Naive thymus-derived CD8-positive, alpha-beta T cell (primary cell): ENCODE data around the gene LNX1. TPM values are rescaled to one million over a fixed set of nuclear protein-coding genes. Genes with fewer than 3 reads are reported as not detected.

Experiments
- ATAC-seq, 2 donors: fragments of 150-1000 bp; cut with Tn5 transposase in 1 of 2; sonication (Bioruptor Pico), chemical (Tn5 transposase) in 1 of 2; 1 replicate in 1 of 2; 2 replicates in 1 of 2; pipeline ENCODE4 v1.10.0; 2021; ENCODE audit warnings: mild to moderate bottlenecking in 2 of 2, moderate library complexity in 2 of 2
- POLR2A ChIA-PET: fragments of 350-600 bp; sonication (Branson Sonifier 250); formaldehyde crosslinking; loops from one replicate; lab custom pipeline; 2021; ENCODE audit warnings: antibody characterized with exemption; lab: Charles Lee
- DNase-seq, 10 donors: peaks; one replicate each; pipeline versions ENCODE4 v3.0.0 to v3.0.0-alpha.2; 2020 to 2022
- H3K27ac Mint-ChIP-seq, 10 donors: one replicate each; pipeline ENCODE4 v1.8.0; 2020 to 2022; ENCODE audit warnings: mild to moderate bottlenecking in 10 of 10, mixed read lengths in 10 of 10, moderate library complexity in 4 of 10, inconsistent platforms in 1 of 10
- H3K27me3 Mint-ChIP-seq, 5 donors: one replicate each; pipeline ENCODE4 v1.8.0; 2021 to 2022; ENCODE audit warnings: mixed read lengths in 5 of 5
- H3K36me3 Mint-ChIP-seq, 3 donors: one replicate each; pipeline ENCODE4 v1.8.0; 2020 to 2022; ENCODE audit warnings: mixed read lengths in 3 of 3, mild to moderate bottlenecking in 2 of 3, inconsistent platforms in 1 of 3
- H3K4me1 Mint-ChIP-seq, 4 donors: one replicate each; pipeline ENCODE4 v1.8.0; 2021 to 2022; ENCODE audit warnings: mixed read lengths in 4 of 4
- H3K4me3 Mint-ChIP-seq, 10 donors: one replicate each; pipeline ENCODE4 v1.8.0; 2020 to 2022; ENCODE audit warnings: mild to moderate bottlenecking in 10 of 10, mixed read lengths in 10 of 10, moderate library complexity in 6 of 10, inconsistent platforms in 1 of 10
- H3K9me3 Mint-ChIP-seq, 9 donors: one replicate each; pipeline ENCODE4 v1.8.0; 2020 to 2022; ENCODE audit warnings: mixed read lengths in 9 of 9, mild to moderate bottlenecking in 3 of 9, inconsistent platforms in 1 of 9, moderate library complexity in 1 of 9
- polyA plus RNA-seq, 3 donors: library from polyadenylated mRNA; unstranded; fragments of 300-500 nt; fragmentation: Illumina TruSeq; gene quantifications; one replicate each; pipeline ENCODE4 v1.2.3, GENCODE V29; 2021
- total RNA-seq, 8 experiments: library from RNA in 2 of 8; stranded (reverse) in 2 of 8; gene quantifications; one replicate each; pipeline ENCODE4 v1.2.3 and lab custom pipeline; 2021 to 2026

Gene LNX1
- total and polyA plus RNA-seq, 5 experiments from 2014 or later = 0.32 to 0.52 (median 0.43) TPM; not detected in 2

DNA sequence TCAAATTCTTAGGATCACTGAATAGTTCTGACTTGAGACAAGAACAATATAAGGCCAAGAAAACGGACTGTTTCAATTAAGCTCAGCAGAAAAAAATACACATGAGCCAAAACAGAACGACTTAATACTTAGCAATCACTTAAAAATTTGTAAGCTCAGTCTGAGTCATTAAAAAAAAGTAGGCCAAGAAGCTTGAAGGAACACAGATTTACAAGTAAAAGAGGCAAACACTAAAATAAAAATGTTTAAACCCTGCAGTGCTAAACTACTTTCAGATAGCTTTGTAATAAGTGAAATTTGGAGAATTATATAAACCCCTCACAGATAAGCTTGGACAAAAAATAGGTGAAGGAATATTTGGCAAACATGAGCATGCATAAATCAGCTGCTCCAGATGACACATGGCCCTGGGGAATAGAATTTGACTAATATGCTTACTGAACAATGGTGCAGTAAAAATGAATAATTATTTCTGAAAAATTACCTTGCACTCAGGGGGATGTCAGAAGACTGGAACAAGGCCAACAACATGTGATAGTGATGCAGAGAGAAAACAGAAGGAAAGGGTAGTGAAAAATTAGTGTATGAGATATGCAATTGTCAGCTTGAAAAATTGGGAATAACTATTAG is 49.6 kb downstream of the LNX1 start:
- H3K9me3 Mint-ChIP-seq = no peaks in the 10 kb centered on the region
- H3K4me1 Mint-ChIP-seq = peaks cover 0 to 1% (median 0%) of the 10 kb centered on the region in 4 donors
- no peaks in the 10 kb centered on the region for H3K36me3 Mint-ChIP-seq
- DNase-seq (no peak), ATAC-seq (no peak)
- no peak overlapping the region for H3K27ac Mint-ChIP-seq
- H3K4me3 Mint-ChIP-seq = no peak overlapping the region
- H3K27me3 Mint-ChIP-seq = peaks cover 9 to 16% (median 12%) of the 10 kb centered on the region in 5 donors
- POLR2A ChIA-PET = no interaction called here

DNA sequence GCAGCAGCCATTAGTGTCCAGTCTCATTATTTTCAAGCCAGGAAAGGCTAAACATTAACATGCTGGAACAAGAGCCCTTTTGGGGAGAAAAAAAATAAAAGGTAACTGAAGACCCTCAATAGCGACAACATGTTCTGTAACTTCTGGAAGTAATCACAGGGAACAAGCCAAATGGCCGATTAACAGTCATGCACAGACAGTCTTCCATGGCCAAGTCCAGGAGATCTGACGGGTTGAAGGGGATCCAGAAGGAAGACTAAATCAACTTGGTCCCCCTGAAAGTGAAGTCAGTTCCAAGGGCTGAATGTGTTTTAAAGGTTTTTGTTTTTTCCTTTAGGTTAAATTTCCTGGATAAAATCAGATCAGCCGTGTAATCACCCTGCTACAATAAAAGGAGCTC is 52.5 kb downstream of the LNX1 start:
- DNase-seq = no peak
- Mint-ChIP-seq H3K4me3 (no peak overlapping the region), H3K9me3 (no peaks in the 10 kb centered on the region), H3K27me3 (peaks cover 10 to 24% (median 14%) of the 10 kb centered on the region in 5 donors), H3K27ac (no peak overlapping the region), H3K4me1 (peaks cover 0 to 2% (median 0%) of the 10 kb centered on the region in 4 donors), H3K36me3 (no peaks in the 10 kb centered on the region)
- POLR2A ChIA-PET = no interaction called here
- no peak for ATAC-seq

DNA sequence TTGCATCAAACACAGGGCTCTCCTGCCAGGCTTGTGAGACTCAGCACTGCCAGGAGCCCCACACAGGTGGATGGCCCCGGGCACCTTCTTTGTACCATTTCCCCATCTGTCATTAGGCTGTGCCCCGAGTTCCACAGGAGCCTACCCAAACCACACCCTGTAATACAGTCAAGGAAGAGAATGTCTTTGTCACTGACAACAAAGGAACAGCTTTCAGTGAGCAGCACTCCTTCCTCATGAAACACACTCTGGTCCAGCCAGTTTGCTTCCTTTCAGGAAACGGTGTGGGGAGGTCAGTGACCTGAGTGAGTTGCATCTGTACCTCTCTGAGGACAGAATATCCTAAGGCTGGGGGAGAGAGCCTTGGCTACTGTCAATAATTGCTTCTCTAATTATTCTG is 53.7 kb downstream of the LNX1 start:
- H3K9me3 Mint-ChIP-seq = no peaks in the 10 kb centered on the region
- H3K36me3 Mint-ChIP-seq = no peaks in the 10 kb centered on the region
- ATAC-seq (no peak), DNase-seq (no peak)
- no peak overlapping the region for H3K4me3 Mint-ChIP-seq
- peaks cover 0 to 2% (median 0%) of the 10 kb centered on the region in 4 donors for H3K4me1 Mint-ChIP-seq
- H3K27me3 Mint-ChIP-seq = peaks cover 8 to 24% (median 14%) of the 10 kb centered on the region in 5 donors
- H3K27ac Mint-ChIP-seq = no peak overlapping the region
- POLR2A ChIA-PET = no interaction called here

DNA sequence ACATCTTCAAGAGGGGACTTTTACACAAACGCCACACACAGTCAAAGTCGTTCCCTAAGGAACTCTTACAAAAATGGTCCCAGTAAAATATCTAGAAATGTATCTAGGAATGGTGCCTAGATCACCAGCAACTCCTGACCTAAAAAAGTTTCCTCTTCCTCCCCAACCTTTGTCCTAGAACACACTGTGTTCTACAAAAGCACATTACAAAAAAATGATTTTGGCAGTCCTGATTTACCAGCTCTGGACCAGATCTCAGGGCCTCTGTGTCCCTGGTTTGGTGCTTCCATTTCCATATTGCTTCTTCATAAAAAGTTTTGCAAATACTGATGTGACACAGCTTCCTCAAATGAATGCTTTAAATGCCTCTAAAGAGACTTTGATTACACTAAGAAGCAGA is 55.0 kb downstream of the LNX1 start:
- Mint-ChIP-seq H3K9me3 (no peaks in the 10 kb centered on the region), H3K27ac (no peak overlapping the region), H3K4me1 (peaks cover 0 to 2% (median 0%) of the 10 kb centered on the region in 4 donors), H3K36me3 (no peaks in the 10 kb centered on the region), H3K4me3 (no peak overlapping the region), H3K27me3 (peaks cover 2 to 24% (median 14%) of the 10 kb centered on the region in 5 donors)
- ATAC-seq (no peak), DNase-seq (no peak)
- POLR2A ChIA-PET = no interaction called here

DNA sequence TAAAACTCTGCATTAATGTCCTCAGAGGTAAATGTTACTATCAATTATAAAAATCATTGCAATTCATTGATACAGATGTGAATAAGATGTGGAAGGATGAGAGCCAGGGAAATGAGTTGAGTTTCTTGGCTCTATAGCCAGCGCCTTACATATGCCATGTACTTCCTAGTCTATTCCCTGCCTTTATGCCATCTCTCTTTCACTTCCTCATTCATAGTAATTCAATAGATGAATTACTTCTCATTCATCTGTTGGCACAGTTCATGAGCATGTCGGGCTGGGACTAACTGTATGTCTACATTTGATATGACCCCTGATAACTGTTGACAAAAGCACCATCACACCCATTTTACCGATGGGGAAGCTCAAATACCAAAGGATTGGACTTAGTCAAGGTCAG is 55.7 kb downstream of the LNX1 start:
- DNase-seq (no peak), ATAC-seq (no peak)
- no peaks in the 10 kb centered on the region for H3K9me3 Mint-ChIP-seq
- H3K36me3 Mint-ChIP-seq = no peaks in the 10 kb centered on the region
- H3K27ac Mint-ChIP-seq = no peak overlapping the region
- H3K4me1 Mint-ChIP-seq = peaks cover 0 to 2% (median 0%) of the 10 kb centered on the region in 4 donors
- no peak overlapping the region for H3K4me3 Mint-ChIP-seq
- peaks cover 2 to 24% (median 14%) of the 10 kb centered on the region in 5 donors for H3K27me3 Mint-ChIP-seq
- POLR2A ChIA-PET = no interaction called here

DNA sequence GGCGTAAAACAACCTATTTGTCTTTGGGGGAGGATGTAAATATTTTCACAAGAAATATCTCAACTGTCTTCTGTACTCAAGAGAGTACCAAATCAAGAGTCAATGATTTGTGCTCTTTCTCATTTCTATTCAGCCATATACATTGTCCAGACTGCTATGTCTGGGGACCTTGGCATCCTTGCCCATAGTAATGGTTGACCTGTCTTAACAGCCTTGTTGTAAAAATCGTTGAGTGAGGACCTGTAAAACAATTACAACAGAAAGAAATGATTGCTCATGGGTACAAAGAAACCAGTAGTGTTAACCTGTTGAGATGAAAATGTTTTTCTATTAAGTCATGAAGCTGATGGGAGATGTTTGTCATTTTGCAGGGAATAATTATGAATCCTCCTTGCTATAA is 56.6 kb downstream of the LNX1 start:
- peaks cover 2 to 24% (median 14%) of the 10 kb centered on the region in 5 donors for H3K27me3 Mint-ChIP-seq
- no peaks in the 10 kb centered on the region for H3K9me3 Mint-ChIP-seq
- POLR2A ChIA-PET = no interaction called here
- H3K4me3 Mint-ChIP-seq = no peak overlapping the region
- ATAC-seq (no peak), DNase-seq (no peak)
- H3K36me3 Mint-ChIP-seq = no peaks in the 10 kb centered on the region
- H3K27ac Mint-ChIP-seq = no peak overlapping the region
- H3K4me1 Mint-ChIP-seq = peaks cover 0 to 2% (median 0%) of the 10 kb centered on the region in 4 donors

DNA sequence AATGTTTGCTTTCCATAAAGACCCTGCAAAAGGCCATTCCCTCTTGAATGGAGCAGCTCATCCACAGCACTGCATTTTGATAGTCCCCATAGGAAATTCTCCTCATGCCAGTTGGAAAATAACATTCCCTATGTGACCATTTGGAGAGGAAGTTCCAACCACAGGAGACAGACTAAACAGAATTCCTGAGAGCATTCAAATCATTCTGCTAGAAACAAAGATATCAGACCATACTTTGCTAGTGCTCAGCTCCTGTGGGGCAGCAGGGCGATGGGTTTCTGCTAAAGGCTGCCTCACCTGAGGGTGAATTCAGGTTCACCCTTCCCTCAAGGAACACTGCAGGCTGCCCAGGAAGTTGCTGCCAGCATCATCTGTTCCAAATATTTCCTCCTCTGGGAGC is 58.8 kb downstream of the LNX1 start:
- Mint-ChIP-seq H3K27ac (no peak overlapping the region), H3K4me1 (peaks cover 0 to 2% (median 0%) of the 10 kb centered on the region in 4 donors), H3K9me3 (no peaks in the 10 kb centered on the region), H3K36me3 (no peaks in the 10 kb centered on the region), H3K4me3 (no peak overlapping the region), H3K27me3 (peaks cover 5 to 30% (median 12%) of the 10 kb centered on the region in 5 donors)
- ATAC-seq = no peak
- no peak for DNase-seq
- POLR2A ChIA-PET = no interaction called here

DNA sequence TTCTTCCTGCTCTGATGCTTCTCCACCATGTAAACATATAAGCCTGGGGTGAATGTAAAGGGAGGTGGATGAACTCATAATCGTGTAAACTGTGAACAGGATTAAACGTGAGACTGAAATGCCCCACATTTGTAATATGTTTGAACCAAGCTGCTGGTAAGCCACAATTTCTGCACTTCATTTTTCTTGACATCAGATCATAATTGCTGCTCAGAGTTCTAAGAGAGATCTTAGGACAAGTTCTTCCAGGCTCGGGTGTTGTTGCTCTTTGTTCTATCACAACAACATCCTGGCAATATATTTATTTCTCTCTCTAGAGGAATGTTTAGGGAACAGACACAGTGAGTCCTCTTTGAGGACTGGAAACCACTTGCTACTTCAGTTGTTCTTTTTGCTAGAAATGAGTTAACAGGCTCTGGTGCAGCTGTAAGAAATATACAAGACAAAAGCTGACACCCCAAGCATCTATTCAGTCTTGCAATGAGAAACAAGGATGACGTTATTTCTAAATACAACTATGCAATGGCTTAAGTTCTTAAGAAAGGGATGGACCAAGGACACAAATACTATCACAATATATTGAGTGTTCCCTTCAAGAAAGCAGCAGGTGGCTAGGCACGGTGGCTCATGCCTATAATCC is 59.6 kb downstream of the LNX1 start:
- no peak overlapping the region for H3K4me3 Mint-ChIP-seq
- peaks cover 5 to 25% (median 6%) of the 10 kb centered on the region in 5 donors for H3K27me3 Mint-ChIP-seq
- H3K9me3 Mint-ChIP-seq = no peaks in the 10 kb centered on the region
- peaks cover 0 to 2% (median 0%) of the 10 kb centered on the region in 4 donors for H3K4me1 Mint-ChIP-seq
- no peak for DNase-seq
- ATAC-seq = no peak
- H3K36me3 Mint-ChIP-seq = no peaks in the 10 kb centered on the region
- POLR2A ChIA-PET = no interaction called here
- H3K27ac Mint-ChIP-seq = no peak overlapping the region

DNA sequence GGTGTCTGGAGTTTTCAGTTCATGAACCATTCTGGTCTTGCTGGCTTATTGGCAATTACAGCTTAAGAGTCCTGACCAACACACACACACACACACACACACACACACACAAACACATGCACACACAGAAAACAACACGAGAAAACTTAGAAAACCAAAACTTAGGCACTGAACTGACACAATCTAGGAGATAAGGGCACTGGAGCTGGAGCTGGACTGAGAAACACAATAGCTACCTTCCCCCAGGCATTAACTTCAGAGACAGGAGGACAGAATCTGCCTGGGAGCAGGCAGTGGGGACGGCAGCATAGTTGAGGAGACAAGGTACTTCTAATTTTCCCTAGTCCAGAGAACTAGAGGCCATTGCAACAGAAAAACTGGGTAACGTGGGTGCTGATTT is 62.3 kb downstream of the LNX1 start:
- Mint-ChIP-seq H3K4me1 (no peaks in the 10 kb centered on the region), H3K9me3 (no peaks in the 10 kb centered on the region), H3K4me3 (no peak overlapping the region), H3K27ac (no peak overlapping the region), H3K36me3 (no peaks in the 10 kb centered on the region), H3K27me3 (peaks cover 5 to 28% (median 12%) of the 10 kb centered on the region in 5 donors)
- ATAC-seq = no peak
- DNase-seq = no peak
- POLR2A ChIA-PET = no interaction called here

DNA sequence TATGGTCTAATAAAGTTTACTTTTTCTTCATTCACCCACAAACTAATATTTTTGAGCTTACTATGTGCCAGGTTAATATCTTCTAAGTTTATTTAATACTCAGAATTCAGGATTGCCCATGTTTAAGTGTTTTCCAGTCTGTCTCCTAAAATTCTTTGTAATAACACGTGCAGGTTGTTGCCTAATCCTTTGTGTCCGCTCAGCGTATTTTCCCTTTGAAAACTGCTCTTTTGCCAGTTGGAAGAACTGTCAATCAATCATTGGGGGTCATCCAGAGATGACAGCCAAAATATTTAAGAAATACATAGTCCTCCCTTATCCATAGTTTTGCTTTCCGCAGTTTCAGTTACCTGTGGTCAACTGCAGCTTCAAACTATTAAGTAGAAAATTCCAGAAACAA is 63.4 kb downstream of the LNX1 start:
- Mint-ChIP-seq H3K27me3 (peaks cover 4 to 36% (median 14%) of the 10 kb centered on the region in 5 donors), H3K36me3 (no peaks in the 10 kb centered on the region), H3K4me1 (no peaks in the 10 kb centered on the region), H3K9me3 (no peaks in the 10 kb centered on the region), H3K27ac (no peak overlapping the region), H3K4me3 (no peak overlapping the region)
- DNase-seq (no peak), ATAC-seq (no peak)
- POLR2A ChIA-PET = no interaction called here

DNA sequence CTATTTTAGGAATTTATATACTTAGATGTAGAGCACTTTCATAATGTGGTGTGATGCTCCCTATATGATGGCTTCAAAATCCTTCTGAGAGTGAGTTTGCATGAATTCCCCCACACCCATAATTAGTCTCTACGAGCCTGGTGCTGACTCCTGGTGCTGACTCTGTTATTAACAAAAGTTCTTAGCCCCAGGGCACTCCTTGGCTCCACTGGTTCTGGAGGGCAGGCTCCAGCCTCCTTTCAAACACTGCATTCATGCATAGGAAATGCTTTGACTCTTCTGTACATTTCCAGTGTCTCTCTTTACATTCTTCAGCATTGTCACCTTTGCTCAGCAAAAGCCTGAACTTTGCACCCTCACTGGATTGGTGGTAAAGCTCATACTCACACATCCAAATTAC is 64.0 kb downstream of the LNX1 start:
- no peak for ATAC-seq
- no peaks in the 10 kb centered on the region for H3K4me1 Mint-ChIP-seq
- no peaks in the 10 kb centered on the region for H3K36me3 Mint-ChIP-seq
- no peaks in the 10 kb centered on the region for H3K9me3 Mint-ChIP-seq
- POLR2A ChIA-PET = no interaction called here
- H3K27me3 Mint-ChIP-seq = peaks cover 4 to 38% (median 14%) of the 10 kb centered on the region in 5 donors
- H3K4me3 Mint-ChIP-seq = no peak overlapping the region
- H3K27ac Mint-ChIP-seq = no peak overlapping the region
- DNase-seq = no peak

DNA sequence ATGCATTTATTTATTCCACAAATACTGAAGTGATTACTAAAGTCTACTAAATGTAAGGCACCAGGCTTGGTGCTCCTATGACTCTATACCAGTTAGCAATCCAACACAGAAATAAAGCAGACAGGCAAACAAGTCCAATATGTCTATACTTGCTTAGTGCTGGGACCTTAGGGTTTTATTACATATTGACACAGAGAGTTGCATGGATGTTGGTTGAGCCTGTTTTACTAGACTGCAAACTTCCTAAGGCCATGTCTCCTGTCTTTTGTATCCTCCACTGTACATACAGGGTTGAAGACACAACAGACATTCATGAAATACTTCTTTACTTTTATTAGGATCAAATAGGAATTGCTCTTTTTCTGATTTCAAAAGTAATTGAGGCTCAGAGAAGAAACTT is 69.0 kb downstream of the LNX1 start:
- Mint-ChIP-seq H3K9me3 (peaks cover 0 to 3% (median 0%) of the 10 kb centered on the region in 9 donors), H3K27me3 (peaks cover 2 to 36% (median 10%) of the 10 kb centered on the region in 5 donors), H3K4me3 (no peak overlapping the region), H3K4me1 (no peaks in the 10 kb centered on the region), H3K27ac (no peak overlapping the region), H3K36me3 (no peaks in the 10 kb centered on the region)
- DNase-seq (no peak), ATAC-seq (no peak)
- POLR2A ChIA-PET = no interaction called here

DNA sequence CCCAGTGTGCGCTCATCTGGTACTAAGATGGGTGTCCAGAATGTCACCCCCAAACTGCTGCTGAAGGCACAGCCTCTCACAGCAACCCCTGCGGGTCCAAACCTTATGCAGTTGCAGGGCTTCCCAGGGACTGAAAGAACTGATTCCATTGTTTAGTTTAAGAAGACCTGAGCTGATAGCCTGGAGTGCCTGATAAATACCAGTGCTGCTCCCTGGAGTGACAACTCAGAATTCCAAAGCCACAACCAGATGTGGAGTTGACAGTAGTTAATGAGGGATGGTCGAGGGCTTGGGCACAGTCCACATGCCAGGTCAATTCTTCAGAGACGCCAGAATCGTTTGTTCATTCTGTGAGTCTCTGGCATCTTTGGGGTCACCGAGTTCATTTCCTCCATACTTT is 71.2 kb downstream of the LNX1 start:
- H3K9me3 Mint-ChIP-seq = peaks cover 0 to 3% (median 0%) of the 10 kb centered on the region in 9 donors
- H3K27ac Mint-ChIP-seq = no peak overlapping the region
- POLR2A ChIA-PET = no interaction called here
- DNase-seq (no peak), ATAC-seq (no peak)
- H3K27me3 Mint-ChIP-seq = peaks cover 0 to 26% (median 10%) of the 10 kb centered on the region in 5 donors
- H3K4me1 Mint-ChIP-seq = no peaks in the 10 kb centered on the region
- H3K4me3 Mint-ChIP-seq = no peak overlapping the region
- H3K36me3 Mint-ChIP-seq = no peaks in the 10 kb centered on the region
